ENCODE measurements around the gene DOCK9.

The DOCK9 gene

GRCh38 chr13:98997738-98998641, 20.1 kb upstream of the DOCK9 start:
- no peak for DNase-seq (ENCODE audit: low read depth in 2 of 2)

DNA sequence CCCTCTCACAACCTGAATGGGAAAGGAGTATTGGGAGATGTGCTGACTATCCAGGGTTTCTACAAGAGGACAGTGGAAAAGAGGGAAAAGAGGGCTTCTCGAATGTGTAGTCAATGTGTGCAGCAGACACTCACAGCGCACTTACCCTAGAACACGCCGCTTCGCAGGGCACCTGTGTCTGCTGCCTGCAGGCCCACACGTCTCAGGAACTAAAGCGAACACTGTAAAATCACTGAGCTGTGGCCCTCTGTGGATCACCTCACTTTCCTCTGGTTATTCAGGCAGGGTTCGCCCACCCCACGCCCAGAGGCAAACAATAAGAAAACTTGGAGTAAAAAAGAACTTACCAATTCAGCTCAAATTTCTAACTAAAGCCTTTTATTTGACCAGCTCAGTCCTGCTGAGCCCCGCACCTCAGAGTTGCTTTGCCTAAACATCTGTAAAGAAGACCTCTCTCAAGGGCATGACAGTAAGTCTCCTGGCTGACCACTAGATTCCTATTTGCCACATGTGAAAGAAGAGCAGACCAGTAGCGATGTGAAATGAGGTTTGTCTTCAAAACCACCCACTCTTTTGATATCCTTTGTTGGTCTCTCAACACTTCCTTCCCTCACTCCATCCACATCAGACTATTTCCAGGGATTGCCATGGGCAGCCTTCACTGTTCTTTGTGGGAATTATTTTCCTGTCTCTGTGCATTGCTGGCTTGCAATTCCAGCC, 19.3 kb upstream of the DOCK9 start:
- no peak for DNase-seq (ENCODE audit: low read depth in 2 of 2)

DNA sequence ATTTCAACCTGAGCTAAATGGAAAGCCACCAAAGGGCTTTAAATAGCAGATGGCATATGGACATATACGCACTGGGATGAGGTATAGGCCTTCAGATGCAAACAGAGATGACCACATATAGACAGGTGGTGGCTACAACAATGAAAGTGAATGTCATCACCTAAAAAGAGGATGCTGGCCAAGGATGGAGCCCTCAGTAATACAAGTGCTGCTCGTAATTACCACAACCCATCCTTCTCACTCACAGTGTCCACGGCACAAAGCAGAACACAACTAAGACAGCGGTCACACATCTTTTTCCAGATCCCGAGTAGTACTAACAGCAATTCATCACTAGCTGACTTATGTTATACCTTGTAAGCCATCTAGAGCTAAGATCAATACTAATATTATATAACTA, 18.2 kb upstream of the DOCK9 start:
- DNase-seq (ENCODE audit: low read depth in 2 of 2), result no peak

DNA sequence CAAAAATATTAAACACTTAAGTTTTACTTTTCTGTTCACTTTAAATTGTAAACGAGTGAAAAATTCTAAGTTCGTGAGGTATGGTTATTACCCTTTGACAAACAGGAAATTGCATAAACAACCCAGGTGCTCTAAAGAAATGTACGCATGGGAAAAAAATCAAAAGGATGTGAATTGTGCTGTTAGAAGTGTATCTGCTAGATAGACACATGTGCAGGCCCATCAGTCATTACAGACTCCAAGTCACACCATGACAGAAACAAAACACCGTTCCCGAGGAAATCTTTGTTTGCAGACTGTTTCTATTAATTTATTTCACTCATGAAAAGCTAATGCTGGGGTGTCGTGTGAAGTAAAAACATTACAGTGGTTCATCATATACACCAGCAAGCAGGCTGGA, 17.0 kb upstream of the DOCK9 start:
- no peak for DNase-seq (ENCODE audit: low read depth in 2 of 2)

GRCh38 chr13:98994080-98994479, 16.2 kb upstream of the DOCK9 start:
- DNase-seq (ENCODE audit: low read depth in 2 of 2), result no peak

DNA sequence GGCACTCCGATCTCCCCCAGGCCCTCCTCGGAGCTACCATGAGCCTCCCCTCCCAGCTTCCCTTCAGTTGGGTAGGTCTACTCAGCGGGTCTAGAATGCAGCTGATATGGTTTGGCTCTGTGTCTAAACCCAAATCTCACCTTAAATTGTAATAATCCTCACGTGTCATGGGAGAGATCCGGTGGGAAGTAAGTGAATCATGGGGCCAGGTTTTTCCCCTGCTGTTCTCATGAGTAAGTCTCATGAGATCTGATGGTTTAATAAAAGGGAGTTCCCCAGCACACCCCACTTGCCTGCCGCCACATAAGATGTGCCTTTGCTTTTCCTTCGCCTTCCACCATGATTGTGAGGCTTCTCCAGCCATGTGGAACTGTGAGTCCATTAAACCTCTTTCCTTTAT, 14.5 kb upstream of the DOCK9 start:
- no peak for DNase-seq (ENCODE audit: low read depth in 2 of 2)

- no peak for DNase-seq (ENCODE audit: low read depth in 2 of 2)
These were observed 12.8 kb upstream of the DOCK9 start for GRCh38 chr13:98990701-98991100.

- DNase-seq (ENCODE audit: low read depth in 2 of 2), result no peak
These were observed 11.8 kb upstream of the DOCK9 start for GRCh38 chr13:98989469-98990235.

- no peak for DNase-seq (ENCODE audit: low read depth in 2 of 2)
These were observed 10.9 kb upstream of the DOCK9 start for GRCh38 chr13:98988780-98989179.

- DNase-seq (ENCODE audit: low read depth in 2 of 2), result no peak
These were observed 10.4 kb upstream of the DOCK9 start for GRCh38 chr13:98988277-98988676.

GRCh38 chr13:98987275-98987674, 9.4 kb upstream of the DOCK9 start:
- no peak for DNase-seq (ENCODE audit: low read depth in 2 of 2)

GRCh38 chr13:98986226-98986846, 8.5 kb upstream of the DOCK9 start:
- no peak for DNase-seq (ENCODE audit: low read depth in 2 of 2)

GRCh38 chr13:98985591-98985990, 7.7 kb upstream of the DOCK9 start:
- no peak for DNase-seq (ENCODE audit: low read depth in 2 of 2)

DNA sequence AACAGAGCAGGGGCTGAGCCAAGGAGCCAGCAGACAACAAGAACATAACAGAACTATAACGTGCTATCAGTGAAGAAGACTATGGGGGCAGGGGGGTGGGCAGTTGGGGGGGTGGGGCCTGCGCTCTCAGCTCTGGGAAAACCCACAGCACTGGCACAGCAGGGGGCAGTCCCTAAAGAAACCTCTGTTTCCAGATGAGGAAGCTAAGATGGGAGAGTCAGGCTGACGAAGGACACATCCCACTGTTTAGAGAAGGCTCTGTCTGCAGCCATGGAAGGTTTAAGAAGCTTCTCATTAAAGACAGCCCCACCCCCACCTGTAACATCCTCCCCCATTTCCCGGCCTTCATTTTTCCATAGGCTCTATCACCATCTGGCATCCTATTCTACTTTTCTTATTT, 7.1 kb upstream of the DOCK9 start:
- no peak for DNase-seq (ENCODE audit: low read depth in 2 of 2)

GRCh38 chr13:98984118-98984517, 6.3 kb upstream of the DOCK9 start:
- no peak for DNase-seq (ENCODE audit: low read depth in 2 of 2)

DNA sequence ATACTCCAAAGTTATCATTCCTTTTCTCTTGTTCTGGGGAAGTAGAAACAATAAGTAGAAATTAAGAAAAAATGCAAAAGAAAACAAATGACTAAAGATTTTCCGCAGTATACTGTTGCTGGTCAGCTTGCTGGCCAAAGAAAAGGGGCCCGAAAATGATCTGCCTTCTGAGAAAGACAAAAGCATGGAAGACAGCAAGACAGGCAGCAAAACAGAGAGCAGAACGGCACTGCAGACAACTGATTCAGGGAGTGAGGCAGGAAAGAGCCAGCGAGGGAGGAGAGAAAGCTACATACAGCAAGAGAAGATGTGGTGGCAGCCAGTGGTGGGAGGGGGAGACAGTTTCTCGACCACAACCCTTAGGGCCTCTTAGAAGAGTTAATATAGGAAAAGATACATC, 5.3 kb upstream of the DOCK9 start:
- no peak for DNase-seq (ENCODE audit: low read depth in 2 of 2)

GRCh38 chr13:98981369-98982080, 3.7 kb upstream of the DOCK9 start:
- DNase-seq (ENCODE audit: low read depth in 2 of 2), result no peak

DNA sequence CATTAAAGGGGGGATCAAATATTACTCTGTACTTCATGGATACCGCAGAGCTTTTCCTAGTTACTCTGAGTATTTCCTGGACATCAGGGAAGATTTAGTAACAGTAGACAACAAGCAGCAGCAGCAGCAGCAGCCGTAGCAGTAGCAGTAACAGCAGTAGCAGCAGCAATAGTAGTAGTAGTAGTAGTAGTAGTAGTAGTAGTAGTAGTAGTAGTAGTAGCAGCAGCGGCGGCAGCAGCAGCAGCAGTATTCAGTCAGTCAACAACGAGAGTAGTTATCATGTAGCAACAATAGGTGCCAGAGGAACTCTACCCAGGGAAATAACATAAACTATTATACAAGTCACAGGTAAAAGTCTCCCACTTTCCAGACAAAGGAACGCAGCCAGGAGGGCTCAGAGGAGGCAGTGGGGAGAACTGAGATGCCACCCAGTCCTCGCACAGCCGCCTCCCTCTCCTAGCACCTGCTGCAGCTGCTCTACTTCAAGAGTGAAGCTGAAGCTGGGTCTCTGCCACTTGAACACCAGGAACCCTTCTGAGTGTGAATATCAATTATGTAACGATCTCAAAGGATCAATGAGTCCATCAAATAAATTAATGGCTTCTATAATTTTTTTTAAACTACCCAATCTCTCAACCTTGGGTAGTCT, 1.3 kb upstream of the DOCK9 start:
- no peak for DNase-seq (ENCODE audit: low read depth in 2 of 2)

GRCh38 chr13:98978280-98978679, 416 bp upstream of the DOCK9 start:
- DNase-seq (ENCODE audit: low read depth in 2 of 2), result no peak

- no peak for DNase-seq (ENCODE audit: low read depth in 2 of 2)
These were observed 923 bp downstream of the DOCK9 start for GRCh38 chr13:98976941-98977340.

DNA sequence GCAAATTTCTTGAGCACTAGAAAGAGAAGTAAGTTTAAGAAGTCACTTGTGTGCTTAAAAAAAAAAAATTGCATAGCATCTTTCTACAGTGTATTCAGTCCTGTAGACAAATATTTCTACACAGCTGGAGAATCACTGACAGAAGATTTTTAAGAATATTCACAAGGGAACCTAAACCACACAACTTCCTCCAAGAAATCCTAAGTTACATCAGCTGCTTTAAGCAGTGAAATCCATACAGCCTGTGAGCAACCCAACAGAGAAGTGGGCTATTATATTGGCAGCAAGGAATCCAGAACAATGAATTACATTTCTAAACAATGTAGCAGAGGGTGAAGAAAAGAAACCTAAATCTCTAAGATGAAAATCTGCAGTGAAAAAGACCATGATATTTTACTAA, 1.5 kb downstream of the DOCK9 start:
- DNase-seq (ENCODE audit: low read depth in 2 of 2), result no peak
